HepG2 (cell line): ENCODE measurements around the gene LAMTOR3. TPM values are rescaled to one million over a fixed set of nuclear protein-coding genes. Genes with fewer than 3 reads are reported as not detected.

ENCODE experiments used
- ATF6 ChIP-seq: sonication (generic); formaldehyde crosslinking; conservative IDR thresholded peaks from 2 replicates; pipeline ENCODE4 v1.4.0; 2020; ENCODE audit warnings: missing genetic modification reagents
- ATF7-NPFF ChIP-seq: sonication (generic); formaldehyde crosslinking; IDR thresholded peaks from 2 replicates; pipeline ENCODE4 v1.8.1; 2023; ENCODE audit warnings: mild to moderate bottlenecking, low read depth, missing genetic modification reagents, moderate library complexity
- BRF2 ChIP-seq: sonication (generic); formaldehyde crosslinking; IDR thresholded peaks from 2 replicates; pipeline ENCODE4 v1.8.1; 2022; ENCODE audit warnings: mild to moderate bottlenecking, missing genetic modification reagents
- CBX1 ChIP-seq: IDR thresholded peaks from one replicate; pipeline ENCODE4 v1.6.1; 2016; ENCODE audit warnings: antibody characterized with exemption, low read depth
- FOXC1 ChIP-seq: sonication (generic); formaldehyde crosslinking; IDR thresholded peaks from 2 replicates; pipeline ENCODE4 v1.8.0; 2022; ENCODE audit warnings: mild to moderate bottlenecking, missing genetic modification reagents, borderline replicate concordance
- FOXO1 ChIP-seq: sonication (generic); formaldehyde crosslinking; IDR thresholded peaks from 2 replicates; pipeline ENCODE4 v1.4.0; 2020; ENCODE audit warnings: missing genetic modification reagents
- GATAD1 ChIP-seq: IDR thresholded peaks from 2 replicates; pipeline ENCODE4 v1.6.1; 2016; ENCODE audit warnings: missing genetic modification reagents, missing compliant biosample characterization
- KDM4B ChIP-seq: sonication (generic); formaldehyde crosslinking; IDR thresholded peaks from 2 replicates; pipeline ENCODE4 v1.4.0; 2020; ENCODE audit warnings: missing genetic modification reagents
- MED8 ChIP-seq: sonication (generic); formaldehyde crosslinking; IDR thresholded peaks from 2 replicates; pipeline ENCODE4 v1.8.1; 2023; ENCODE audit warnings: mild to moderate bottlenecking, missing genetic modification reagents; ENCODE audit not compliant: insufficient replicate concordance
- NFE2L1 ChIP-seq: sonication (generic); formaldehyde crosslinking; IDR thresholded peaks from 2 replicates; pipeline ENCODE4 v1.4.0; 2020; ENCODE audit warnings: missing genetic modification reagents, mild to moderate bottlenecking, borderline replicate concordance
- PHF20 ChIP-seq: sonication (generic); formaldehyde crosslinking; IDR thresholded peaks from 2 replicates; pipeline ENCODE4 v1.5.0; 2020; ENCODE audit warnings: mild to moderate bottlenecking, missing genetic modification reagents
- RAD21 ChIP-seq: fragments of 450-650 bp; formaldehyde crosslinking; IDR thresholded peaks from 2 replicates; pipeline ENCODE4 v1.5.0; 2020; ENCODE audit warnings: mild to moderate bottlenecking
- RXRB ChIP-seq: IDR thresholded peaks from 2 replicates; pipeline ENCODE4 v1.6.1; 2016; ENCODE audit warnings: borderline replicate concordance, missing genetic modification reagents, missing compliant biosample characterization
- SMAD1 ChIP-seq: sonication (generic); formaldehyde crosslinking; IDR thresholded peaks from 2 replicates; pipeline ENCODE4 v1.4.0; 2020; ENCODE audit warnings: missing genetic modification reagents, low read depth, mild to moderate bottlenecking, borderline replicate concordance
- TGIF2 ChIP-seq: IDR thresholded peaks from 2 replicates; pipeline ENCODE4 v1.6.1; 2016; ENCODE audit warnings: control low read depth, missing compliant biosample characterization
- UBTF ChIP-seq: sonication (generic); formaldehyde crosslinking; IDR thresholded peaks from 2 replicates; pipeline ENCODE4 v1.4.0; 2020; ENCODE audit warnings: mild to moderate bottlenecking, missing genetic modification reagents
- ZBTB21 ChIP-seq: sonication (generic); formaldehyde crosslinking; IDR thresholded peaks from 2 replicates; pipeline ENCODE4 v1.4.0; 2020; ENCODE audit warnings: missing genetic modification reagents
- ZBTB7B ChIP-seq: sonication (generic); formaldehyde crosslinking; IDR thresholded peaks from 2 replicates; pipeline ENCODE4 v1.4.0; 2020; ENCODE audit warnings: missing genetic modification reagents
- ZBTB8A ChIP-seq: sonication (generic); formaldehyde crosslinking; IDR thresholded peaks from 2 replicates; pipeline ENCODE4 v1.4.0; 2020; ENCODE audit warnings: mild to moderate bottlenecking, low read depth, missing genetic modification reagents, borderline replicate concordance
- ZFP62 ChIP-seq: sonication (generic); formaldehyde crosslinking; IDR thresholded peaks from 2 replicates; pipeline ENCODE4 v1.4.0; 2020; ENCODE audit warnings: missing genetic modification reagents
- ZFP82 ChIP-seq: sonication (generic); formaldehyde crosslinking; IDR thresholded peaks from 2 replicates; pipeline ENCODE4 v1.5.1; 2020; ENCODE audit warnings: mild to moderate bottlenecking, missing genetic modification reagents, borderline replicate concordance
- ZKSCAN5 ChIP-seq: sonication (generic); formaldehyde crosslinking; IDR thresholded peaks from 2 replicates; pipeline ENCODE4 v1.5.1; 2020; ENCODE audit warnings: mild to moderate bottlenecking, missing genetic modification reagents
- ZNF256 ChIP-seq: sonication (generic); formaldehyde crosslinking; conservative IDR thresholded peaks from 2 replicates; pipeline ENCODE4 v1.4.0; 2020; ENCODE audit warnings: missing genetic modification reagents
- ZNF496 ChIP-seq: sonication (generic); formaldehyde crosslinking; IDR thresholded peaks from 2 replicates; pipeline ENCODE4 v1.8.1; 2023; ENCODE audit warnings: mild to moderate bottlenecking, moderate library complexity, missing genetic modification reagents; ENCODE audit not compliant: insufficient replicate concordance
- ZNF772 ChIP-seq: sonication (generic); formaldehyde crosslinking; IDR thresholded peaks from 2 replicates; pipeline ENCODE4 v1.5.0; 2020; ENCODE audit warnings: mild to moderate bottlenecking, missing genetic modification reagents
- ZNF777 ChIP-seq: sonication (generic); formaldehyde crosslinking; IDR thresholded peaks from 2 replicates; pipeline ENCODE4 v1.4.0; 2020; ENCODE audit warnings: missing genetic modification reagents
- ZNF782 ChIP-seq: sonication (generic); formaldehyde crosslinking; IDR thresholded peaks from 2 replicates; pipeline ENCODE4 v1.4.0; 2020; ENCODE audit warnings: missing genetic modification reagents, mild to moderate bottlenecking, borderline replicate concordance
- polyA plus RNA-seq, 8 experiments: library from polyadenylated mRNA; depleted of rRNA in 3 of 8; stranded (reverse) in 7 of 8; unstranded in 1 of 8; fragments of >200 nt; fragmentation: Illumina TruSeq in 4 of 8; extraction: Trizol in 4 of 8; gene quantifications; 2 replicates each; pipeline versions ENCODE4 v1.2.1 to v1.2.3, GENCODE V29; 2011 to 2016; ENCODE audit warnings: low read depth in 4 of 8, missing spikeins in 1 of 8, mixed read lengths in 1 of 8; ENCODE audit not compliant: insufficient read depth in 1 of 8
- total RNA-seq, 5 experiments: library from RNA; depleted of rRNA; stranded (reverse); fragments of >200 nt; fragmentation: Illumina TruSeq; extraction: Trizol; gene quantifications; 2 replicates each; pipeline ENCODE4 v1.2.3, GENCODE V29; 2016; ENCODE audit warnings: low read depth in 1 of 5

The LAMTOR3 gene
- total and polyA plus RNA-seq, 2 of the 13 experiments (the other 11 are each of a cell fraction or from before 2014, with no cell fraction given), result 47.6 to 49.1 TPM

GRCh38 chr4:99894161-99894997 is at the start of gene LAMTOR3 (continued):
- TF ChIP-seq UBTF (no peak), ZBTB21 (no peak), PHF20 (CRISPR knock-in tag) (peak; percentile 98), GATAD1 (CRISPR knock-in tag) (peak; percentile 96), ZNF772 (CRISPR knock-in tag) (no peak), BRF2 (no peak), TGIF2 (CRISPR knock-in tag) (peak; percentile 96), SMAD1 (no peak), FOXC1 (CRISPR knock-in tag) (no peak), ZFP62 (CRISPR knock-in tag) (no peak), ZBTB8A (CRISPR knock-in tag) (no peak), KDM4B (CRISPR knock-in tag) (0 out of 2 replicates have a peak, but pooled peaks have one; percentile 43), NFE2L1 (CRISPR knock-in tag) (no peak), FOXO1 (no peak), MED8 (no peak), CBX1 (no peak), ATF6 (CRISPR knock-in tag) (no peak), RAD21 (CRISPR knock-in tag) (no peak), RXRB (no peak; the same call in 1 of the 2 replicates), ZNF777 (CRISPR knock-in tag) (no peak), ZNF496 (CRISPR knock-in tag) (no peak), ZBTB7B (CRISPR knock-in tag) (0 out of 2 replicates have a peak, but pooled peaks have one; percentile 52), ZNF256 (CRISPR knock-in tag) (no peak), ZKSCAN5 (CRISPR knock-in tag) (no peak), ATF7-NPFF (CRISPR knock-in tag) (no peak), ZNF782 (CRISPR knock-in tag) (no peak), ZFP82 (no peak)
